NCI-H1092 (cell line): ENCODE measurements around the gene ASTN1.

Experiments
- DNase-seq: peaks from one replicate; lab custom pipeline; 2025; lab: John Stamatoyannopoulos, UW

ASTN1 gene

GRCh38 chr1:177163844-177164379, 600 bp downstream of the ASTN1 start:
- DNase-seq: peak; percentile 48

- no peak for DNase-seq
Observed at GRCh38 chr1:177162243-177162642, 2.3 kb downstream of the ASTN1 start.

- no peak for DNase-seq
Observed at GRCh38 chr1:177146499-177146898, 18.0 kb downstream of the ASTN1 start.

GRCh38 chr1:177145106-177146070, 19.1 kb downstream of the ASTN1 start:
- no peak for DNase-seq

- DNase-seq: no peak
Observed at GRCh38 chr1:177142791-177143271, 21.7 kb downstream of the ASTN1 start.

- no peak for DNase-seq
Observed at GRCh38 chr1:177142010-177142409, 22.5 kb downstream of the ASTN1 start.

- DNase-seq: no peak
Observed at GRCh38 chr1:177138347-177138746, 26.2 kb downstream of the ASTN1 start.

GRCh38 chr1:177137814-177138213, 26.7 kb downstream of the ASTN1 start:
- no peak for DNase-seq

GRCh38 chr1:177135250-177135649, 29.3 kb downstream of the ASTN1 start:
- no peak for DNase-seq

- no peak for DNase-seq
Observed at GRCh38 chr1:177133977-177134538, 30.5 kb downstream of the ASTN1 start.

GRCh38 chr1:177132141-177132540, 32.4 kb downstream of the ASTN1 start:
- DNase-seq: no peak

- DNase-seq: no peak
Observed at GRCh38 chr1:177131723-177132122, 32.8 kb downstream of the ASTN1 start.

- no peak for DNase-seq
Observed at GRCh38 chr1:177130451-177130945, 34.0 kb downstream of the ASTN1 start.

- DNase-seq: no peak
Observed at GRCh38 chr1:177128665-177129281, 35.7 kb downstream of the ASTN1 start.

- no peak for DNase-seq
Observed at GRCh38 chr1:177126267-177126666, 38.2 kb downstream of the ASTN1 start.

- DNase-seq: no peak
Observed at GRCh38 chr1:177124577-177125278, 39.8 kb downstream of the ASTN1 start.

GRCh38 chr1:177122461-177123251, 41.9 kb downstream of the ASTN1 start:
- no peak for DNase-seq

- DNase-seq: peak; percentile 13
Observed at GRCh38 chr1:177119311-177119710, 45.2 kb downstream of the ASTN1 start.

GRCh38 chr1:177118901-177119300, 45.6 kb downstream of the ASTN1 start:
- DNase-seq: no peak

- DNase-seq: no peak
Observed at GRCh38 chr1:177116941-177117340, 47.6 kb downstream of the ASTN1 start.
